Measurements from ENCODE around the gene PRR12.
A peak's percentile ranks its signal among the peaks of the same experiment; 100 is the strongest.

PRR12 gene

DNA sequence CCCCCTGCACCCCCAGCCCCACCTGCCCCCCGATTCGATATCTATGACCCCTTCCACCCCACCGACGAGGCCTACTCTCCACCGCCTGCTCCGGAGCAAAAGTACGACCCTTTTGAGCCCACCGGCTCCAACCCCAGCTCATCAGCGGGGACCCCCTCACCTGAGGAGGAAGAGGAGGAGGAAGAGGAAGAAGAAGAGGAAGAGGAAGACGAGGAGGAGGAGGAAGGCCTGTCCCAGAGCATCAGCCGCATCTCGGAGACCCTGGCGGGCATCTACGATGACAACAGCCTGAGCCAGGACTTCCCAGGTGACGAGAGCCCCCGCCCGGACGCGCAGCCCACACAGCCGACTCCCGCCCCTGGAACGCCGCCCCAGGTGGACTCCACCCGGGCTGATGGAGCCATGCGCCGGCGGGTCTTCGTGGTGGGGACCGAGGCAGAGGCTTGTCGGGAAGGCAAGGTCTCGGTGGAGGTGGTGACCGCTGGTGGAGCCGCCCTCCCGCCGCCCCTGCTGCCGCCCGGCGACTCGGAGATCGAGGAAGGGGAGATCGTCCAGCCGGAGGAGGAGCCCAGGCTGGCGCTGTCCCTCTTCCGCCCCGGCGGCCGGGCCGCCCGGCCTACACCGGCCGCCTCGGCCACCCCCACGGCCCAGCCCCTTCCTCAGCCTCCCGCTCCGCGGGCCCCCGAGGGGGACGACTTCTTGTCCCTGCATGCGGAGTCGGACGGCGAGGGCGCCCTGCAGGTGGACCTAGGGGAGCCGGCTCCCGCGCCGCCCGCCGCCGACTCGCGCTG is 60.2 kb downstream of the PRR12 start:
- DNase-seq, result no peak

DNA sequence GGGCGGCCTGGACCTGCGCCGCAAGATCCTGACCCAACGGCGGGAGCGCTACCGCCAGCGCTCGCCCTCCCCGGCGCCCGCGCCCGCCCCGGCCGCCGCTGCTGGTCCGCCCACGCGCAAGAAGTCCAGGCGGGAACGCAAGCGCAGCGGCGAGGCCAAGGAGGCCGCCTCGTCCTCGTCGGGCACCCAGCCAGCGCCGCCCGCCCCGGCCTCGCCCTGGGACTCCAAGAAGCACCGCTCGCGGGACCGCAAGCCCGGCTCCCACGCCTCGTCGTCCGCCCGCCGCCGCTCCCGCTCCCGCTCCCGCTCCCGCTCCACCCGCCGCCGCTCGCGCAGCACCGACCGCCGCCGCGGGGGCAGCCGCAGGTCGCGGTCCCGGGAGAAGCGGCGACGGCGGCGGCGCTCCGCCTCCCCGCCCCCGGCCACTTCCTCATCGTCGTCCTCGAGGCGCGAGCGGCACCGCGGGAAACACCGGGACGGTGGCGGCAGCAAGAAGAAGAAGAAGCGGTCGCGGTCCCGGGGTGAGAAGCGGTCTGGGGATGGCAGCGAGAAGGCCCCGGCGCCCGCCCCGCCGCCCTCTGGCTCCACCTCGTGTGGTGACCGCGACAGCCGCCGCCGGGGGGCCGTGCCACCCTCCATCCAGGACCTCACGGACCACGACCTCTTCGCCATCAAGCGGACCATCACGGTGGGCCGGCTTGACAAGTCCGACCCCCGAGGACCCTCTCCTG is 61.0 kb downstream of the PRR12 start:
- no peak for DNase-seq

DNA sequence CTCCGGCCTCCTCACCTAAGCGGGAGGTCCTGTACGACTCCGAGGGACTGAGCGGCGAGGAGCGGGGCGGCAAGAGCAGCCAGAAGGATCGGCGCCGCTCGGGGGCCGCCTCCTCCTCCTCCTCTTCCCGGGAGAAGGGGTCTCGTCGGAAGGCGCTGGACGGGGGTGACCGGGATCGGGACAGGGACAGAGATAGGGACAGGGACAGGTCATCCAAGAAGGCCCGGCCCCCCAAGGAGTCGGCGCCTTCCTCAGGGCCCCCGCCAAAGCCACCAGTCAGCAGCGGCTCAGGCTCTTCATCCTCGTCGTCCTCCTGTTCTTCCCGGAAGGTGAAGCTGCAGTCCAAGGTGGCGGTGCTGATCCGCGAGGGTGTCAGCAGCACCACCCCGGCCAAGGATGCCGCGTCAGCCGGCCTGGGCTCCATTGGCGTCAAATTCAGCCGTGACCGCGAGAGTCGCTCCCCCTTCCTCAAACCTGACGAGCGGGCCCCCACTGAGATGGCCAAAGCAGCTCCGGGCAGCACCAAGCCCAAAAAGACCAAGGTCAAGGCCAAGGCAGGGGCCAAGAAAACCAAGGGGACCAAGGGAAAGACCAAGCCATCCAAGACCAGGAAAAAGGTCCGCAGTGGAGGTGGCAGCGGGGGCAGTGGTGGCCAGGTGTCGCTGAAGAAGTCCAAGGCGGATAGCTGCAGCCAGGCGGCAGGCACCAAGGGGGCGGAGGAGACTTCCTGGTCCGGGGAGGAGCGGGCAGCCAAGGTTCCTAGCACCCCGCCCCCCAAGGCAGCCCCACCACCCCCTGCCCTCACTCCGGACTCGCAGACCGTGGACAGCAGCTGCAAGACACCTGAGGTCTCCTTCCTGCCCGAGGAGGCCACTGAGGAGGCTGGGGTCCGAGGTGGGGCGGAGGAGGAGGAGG is 61.8 kb downstream of the PRR12 start:
- no peak for DNase-seq

DNA sequence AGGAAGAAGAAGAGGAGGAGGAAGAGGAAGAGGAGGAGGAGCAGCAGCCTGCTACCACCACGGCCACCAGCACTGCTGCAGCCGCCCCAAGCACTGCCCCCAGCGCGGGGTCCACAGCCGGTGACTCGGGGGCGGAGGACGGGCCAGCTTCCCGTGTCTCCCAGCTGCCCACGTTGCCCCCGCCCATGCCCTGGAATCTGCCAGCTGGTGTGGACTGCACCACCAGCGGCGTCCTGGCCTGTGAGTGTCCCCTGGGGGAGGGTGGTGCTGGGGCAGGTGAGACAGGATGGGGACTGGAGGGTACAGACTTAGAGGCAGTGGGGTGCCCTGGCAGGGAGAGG is 62.5 kb downstream of the PRR12 start:
- no peak for DNase-seq

DNA sequence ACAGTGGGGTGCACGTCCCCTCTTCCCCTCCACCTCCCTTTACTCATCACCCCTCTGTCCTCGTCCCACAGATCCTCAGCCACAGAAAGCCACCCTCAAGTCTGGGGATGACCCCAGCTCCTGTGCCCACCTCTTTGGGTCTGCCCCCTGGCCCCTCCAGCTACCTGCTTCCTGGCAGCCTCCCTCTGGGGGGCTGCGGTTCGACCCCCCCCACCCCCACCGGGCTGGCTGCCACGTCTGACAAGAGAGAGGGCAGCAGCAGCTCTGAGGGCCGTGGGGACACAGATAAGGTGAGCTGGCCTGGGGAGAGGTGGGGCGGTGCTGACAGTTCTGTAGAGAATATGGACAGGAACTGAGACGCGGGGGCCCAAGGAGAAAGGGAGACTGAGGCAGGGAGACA is 63.6 kb downstream of the PRR12 start:
- no peak for DNase-seq

DNA sequence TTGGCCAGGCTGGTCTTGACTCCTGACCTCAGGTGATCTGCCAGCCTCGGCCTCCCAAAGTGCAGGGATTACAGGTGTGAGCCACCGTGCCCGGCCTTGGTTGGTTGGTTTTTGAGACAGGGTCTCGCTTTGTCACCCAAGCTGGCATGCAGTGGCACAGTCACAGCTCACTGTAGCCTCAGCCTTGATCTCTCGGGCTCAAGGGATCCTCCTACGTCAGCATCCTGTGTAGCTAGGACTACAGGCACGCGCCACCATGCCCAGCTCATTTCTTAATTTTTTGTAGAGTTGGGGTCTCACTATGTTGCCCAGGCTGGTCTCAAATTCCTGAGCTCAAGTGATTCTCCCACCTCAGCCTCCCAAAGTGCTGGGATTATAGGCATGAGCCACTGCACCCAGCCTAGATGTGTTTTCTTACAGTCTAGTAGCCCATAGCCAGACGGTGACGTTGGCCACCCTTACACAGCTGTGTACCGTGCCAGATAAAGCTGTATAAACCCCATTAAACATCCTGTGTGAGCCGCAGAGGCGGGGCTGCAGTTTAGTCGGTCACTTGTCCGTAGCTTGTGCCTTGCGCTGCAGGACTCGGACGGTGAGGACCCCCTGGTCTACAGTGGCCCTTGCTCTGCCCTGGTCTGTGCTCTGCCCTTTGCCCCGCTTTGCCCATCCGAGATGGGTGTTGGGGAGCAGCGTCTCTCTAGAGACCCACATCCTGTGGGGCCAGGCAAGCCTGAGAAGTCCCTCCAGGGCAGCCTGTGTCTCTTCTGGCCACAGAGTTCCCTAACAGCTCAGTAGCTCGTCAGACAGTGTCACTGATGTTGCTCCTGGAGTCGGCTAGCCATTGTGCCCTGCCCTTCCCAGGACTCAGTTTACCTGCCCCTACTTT is 64.8 kb downstream of the PRR12 start:
- no peak for DNase-seq

DNA sequence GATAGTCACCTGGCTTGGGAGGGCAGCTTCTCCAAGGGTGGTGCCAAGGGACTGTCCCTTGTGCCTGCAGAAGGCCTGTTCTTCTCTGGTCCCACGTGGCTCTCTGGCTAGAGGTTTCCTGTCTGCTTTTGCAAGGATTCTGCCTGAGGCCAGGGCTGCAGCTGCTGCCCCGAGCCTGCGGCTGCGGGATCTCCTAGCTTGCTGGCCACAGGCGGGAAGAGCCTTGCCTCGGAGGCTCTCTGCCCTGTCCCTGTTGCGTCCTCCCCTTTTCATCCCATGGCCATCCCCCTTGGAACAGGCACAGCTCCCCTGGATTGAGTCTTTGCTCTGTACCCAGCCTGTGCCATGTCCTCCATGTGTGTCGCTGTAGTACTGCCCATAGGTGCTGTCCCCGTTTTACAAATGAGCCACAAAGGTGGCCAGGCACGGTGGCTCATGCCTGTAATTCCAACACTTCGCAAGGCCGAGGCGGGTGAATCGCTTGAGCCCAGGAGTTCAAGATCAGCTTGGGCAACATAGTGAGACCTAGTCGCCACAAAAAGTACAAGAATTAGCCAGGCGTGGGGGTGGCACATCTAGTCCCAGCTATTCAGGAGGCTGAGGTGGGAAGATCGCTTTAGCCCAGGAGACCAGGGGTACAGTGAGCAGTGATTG is 65.6 kb downstream of the PRR12 start:
- no peak for DNase-seq

DNA sequence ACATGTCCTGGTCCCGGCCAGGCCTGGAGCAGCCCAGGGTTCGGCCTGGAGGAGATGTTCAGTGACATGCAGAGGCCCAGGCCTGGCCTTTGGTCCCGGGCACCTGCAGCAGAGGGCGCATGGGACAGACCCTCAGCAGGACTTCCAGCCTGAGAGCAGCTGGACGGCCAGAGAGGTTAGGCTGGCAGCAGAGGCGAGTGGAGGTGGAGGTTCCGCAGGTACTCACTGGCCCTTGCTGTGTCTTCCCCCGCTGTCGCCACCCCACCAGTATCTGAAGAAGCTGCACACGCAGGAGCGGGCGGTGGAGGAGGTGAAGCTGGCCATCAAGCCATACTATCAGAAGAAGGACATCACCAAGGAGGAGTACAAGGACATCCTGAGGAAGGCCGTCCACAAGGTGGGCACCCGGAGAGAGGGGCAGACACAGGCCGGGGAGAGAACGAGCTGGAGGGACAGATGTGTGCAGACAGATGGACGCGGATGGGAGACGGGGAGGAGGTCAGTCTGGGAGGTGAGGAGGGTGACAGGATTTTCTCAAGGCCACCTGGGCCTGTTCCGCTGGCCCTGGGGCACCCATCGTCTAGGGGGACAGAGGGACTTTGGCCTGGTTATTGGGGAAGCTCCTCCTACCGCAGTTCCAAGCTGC is 66.6 kb downstream of the PRR12 start:
- DNase-seq, result no peak

DNA sequence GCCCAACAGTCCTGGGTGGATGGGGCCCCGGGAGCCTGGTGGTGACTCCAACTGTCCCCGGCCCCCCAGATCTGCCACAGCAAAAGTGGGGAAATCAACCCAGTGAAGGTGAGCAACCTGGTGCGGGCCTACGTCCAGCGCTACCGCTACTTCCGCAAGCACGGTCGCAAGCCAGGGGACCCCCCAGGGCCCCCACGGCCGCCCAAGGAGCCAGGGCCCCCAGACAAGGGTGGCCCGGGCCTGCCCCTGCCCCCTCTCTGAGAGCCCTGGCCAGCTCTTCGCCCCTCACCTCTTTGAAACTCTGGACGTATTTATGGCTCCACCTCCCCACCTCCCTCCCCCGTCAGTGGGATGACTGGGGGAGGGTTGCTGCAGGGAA is 67.1 kb downstream of the PRR12 start:
- DNase-seq, result no peak

DNA sequence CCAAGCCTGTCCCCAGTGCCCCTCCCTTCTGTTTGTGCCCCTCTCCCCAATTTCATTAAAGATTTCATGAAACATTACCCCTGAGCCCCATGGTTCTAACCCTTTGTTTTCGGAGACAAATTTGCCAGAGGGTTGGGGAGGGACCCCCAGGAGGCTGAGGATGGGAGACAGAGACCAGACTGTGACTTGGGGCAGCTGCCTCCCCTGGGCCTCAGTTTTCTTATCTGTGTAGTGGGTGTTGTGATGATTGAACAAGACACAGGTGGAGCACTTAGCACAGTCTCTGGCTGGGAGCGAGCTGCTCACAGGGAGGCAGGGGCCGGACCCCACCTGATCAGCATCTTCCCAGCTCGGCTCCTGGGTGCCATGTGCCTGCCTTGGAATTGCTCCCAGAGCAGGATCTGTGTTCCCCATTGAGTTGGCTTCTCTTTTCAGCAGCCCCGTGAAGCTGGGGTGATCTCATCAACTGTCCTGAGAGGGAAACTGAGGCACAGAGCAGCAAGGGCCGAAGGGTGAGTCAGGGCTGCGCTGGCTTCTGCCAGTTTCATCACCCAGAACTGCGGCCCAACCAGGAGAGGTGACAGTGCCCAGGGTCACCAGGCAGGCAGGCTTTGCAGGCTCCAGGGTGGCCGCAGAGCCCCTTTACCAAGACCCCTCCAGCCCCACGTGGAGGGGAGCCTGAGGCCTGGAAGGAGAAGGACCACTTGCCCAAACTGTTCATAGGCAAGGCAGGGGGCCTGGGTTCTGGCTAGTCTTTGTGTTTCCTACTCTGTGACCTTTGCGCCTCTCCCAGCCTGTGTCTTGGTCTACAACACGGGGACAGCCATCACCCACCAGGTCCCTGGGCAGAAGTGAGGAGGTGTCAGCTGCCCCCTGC is 67.8 kb downstream of the PRR12 start:
- no peak for DNase-seq

DNA sequence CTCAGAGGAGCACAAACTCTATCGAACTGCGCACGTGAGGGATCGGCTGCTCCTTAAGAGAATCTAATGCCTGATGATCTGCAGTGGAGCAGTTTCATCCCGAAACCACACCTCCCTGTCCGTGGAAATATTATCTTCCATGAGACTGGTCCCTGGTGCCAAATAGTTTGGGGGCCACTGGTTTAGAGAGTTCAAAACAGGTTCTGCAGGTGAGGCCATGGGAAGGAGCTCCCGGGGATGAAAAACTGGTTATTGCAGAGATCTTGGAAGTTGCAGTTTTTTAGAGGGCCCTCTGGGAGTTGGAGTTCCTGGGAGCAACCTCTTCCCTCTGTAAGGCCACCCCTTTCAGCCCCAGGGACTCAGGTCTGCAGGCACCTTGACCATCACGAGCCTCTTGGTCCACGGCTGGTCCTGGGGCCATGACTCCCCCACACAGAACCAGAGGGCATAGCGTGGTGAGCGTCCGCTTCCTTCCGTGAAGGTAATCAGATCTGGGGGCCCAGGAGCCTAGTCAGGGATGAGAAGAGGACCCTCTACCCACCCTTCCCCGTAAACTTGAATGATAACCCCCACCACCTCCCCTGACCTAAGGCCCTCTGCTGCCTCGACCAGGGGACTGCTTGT is 69.5 kb downstream of the PRR12 start:
- DNase-seq, result no peak

DNA sequence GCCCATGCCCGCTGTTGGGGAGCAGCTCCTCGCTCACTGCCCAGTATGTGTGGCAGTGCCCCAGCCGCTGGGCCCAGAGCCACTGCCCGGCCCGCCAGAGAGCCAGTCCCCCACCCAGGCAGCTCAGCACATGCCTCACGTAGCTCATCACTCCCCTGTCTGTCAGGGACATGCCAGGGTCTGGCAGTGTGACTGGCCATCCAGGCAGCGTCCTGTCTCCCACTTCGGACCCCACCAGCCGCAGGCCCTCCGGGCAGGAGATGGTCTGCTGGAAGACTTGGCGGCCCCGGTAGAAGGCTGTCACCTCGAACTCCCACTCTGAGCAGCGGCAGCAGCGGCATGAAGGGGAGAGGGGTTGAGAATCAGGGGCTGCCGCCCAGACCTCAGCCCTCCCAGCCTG is 71.0 kb downstream of the PRR12 start:
- DNase-seq, result no peak

DNA sequence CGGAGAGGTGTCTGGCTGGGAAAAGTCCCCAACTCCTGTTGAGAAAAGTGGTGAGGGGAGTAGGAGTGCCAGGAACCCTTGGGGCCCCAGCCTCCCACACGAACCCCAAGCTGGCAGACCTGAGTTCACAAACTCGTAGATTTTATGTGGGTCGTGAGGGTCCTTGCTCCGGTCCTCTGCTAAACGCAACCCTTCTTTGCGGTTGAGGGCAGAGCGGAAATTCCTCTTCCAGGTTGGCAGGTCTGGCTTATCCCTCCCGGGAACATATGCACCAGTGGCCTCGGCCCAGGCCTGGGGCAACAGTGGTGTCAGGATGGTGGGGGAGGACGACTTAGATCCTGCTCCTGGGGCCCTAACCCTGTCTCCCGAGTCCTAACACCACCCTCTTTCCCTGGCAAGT is 72.2 kb downstream of the PRR12 start:
- no peak for DNase-seq

DNA sequence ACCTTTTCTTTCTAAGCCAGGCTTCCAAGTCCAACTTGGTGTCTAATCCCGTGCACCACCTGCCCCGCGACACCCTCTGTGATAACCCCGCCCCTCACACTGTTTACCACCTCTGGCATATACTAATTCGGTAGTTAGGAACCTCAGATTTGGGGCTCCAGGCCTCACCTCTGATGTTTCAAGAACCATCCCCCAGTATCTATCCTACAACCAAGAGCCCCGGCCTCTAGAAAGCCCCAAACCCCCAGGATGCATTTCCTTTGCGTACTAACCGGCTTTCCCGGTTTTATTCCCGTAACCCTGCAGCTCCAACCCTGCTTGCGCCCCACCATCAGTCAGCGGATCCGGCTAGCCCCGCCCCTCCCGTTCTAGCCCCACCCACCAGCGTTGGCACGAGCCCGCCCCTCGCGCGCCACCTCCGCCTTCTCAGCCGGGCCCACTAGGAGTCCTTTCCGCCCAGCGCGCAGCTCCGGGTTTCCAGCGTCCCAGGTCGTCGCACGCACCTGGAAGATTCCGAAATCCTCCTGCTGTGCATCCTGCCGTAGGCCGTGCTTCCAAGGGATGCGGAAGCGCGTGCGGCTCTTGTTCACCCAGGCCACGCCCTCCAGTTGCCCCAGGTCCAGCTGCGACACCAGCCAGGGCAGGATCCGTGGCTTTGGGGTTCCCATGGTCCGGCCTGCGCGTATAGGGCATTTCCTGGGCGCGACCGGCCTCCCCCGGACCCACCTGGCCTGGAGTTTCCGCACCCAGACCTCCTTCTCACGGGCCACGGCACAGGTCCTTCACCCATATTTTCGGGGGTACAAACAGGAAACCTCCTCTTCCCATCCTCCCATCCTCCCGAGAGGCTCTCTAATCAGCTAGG is 73.4 kb downstream of the PRR12 start:
- peak; percentile 97 for DNase-seq

DNA sequence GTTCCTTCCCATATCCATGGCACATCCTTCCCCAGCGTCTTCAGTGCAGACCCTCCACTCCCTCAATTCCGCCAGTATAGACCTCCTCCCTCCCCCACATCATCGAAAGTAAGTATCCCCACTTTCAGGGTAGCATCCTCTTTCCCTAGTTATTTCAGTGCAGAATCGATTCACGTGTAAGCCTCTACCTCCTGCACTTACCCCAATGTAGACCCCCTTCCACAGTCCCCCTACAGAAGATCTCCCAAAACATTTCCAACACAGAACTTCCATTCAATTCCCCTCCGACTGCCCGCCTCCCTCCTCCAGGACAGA is 74.0 kb downstream of the PRR12 start:
- no peak for DNase-seq

DNA sequence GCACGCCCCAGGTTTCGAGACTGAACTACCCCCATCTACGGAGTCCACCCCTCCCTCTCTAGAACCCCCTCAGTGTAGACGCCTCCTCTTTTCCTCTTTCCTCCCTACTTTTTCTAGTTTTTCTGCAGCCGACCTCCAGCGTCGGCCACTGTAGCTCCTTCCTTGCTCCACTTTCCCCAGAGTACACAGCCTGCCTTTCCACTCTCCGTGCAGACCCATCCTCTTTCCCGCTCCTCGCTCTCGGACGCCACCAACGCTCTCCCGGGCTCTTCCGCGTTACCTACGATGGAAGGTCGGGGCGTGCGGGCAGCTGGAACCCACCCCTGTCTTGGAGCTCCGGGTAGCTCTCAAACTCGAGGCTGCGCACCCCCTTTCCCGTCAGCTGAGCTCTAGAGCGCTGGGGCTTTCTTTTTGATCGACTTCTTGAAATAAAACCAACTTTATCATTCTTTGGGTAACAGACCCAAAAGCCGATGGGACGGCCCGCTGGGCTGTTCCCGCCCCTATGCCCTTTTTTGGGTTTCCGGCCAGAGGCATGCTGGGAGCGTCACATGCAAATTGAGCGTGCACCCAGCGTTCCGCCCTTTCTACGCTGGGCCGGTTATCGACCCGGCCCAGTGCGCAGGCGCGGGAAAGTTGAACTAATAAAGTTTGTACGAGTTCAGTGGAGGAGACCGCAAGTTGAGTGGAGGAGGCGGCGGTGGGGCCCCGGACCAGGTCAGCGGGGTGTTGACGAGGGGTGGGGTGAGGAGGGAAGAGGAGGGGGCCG is 74.6 kb downstream of the PRR12 start, which contains the start of the genes BCL2L12 and IRF3:
BCL2L12 (plus strand) TSS at position 583 of the 769 bp plus-strand sequence. CDS start 760 bp downstream, outside the sequence.
IRF3 (minus strand) TSS at position 507 of the 769 bp plus-strand sequence. CDS start 1,019 bp downstream, outside the sequence.
- DNase-seq, result peak; percentile 99

DNA sequence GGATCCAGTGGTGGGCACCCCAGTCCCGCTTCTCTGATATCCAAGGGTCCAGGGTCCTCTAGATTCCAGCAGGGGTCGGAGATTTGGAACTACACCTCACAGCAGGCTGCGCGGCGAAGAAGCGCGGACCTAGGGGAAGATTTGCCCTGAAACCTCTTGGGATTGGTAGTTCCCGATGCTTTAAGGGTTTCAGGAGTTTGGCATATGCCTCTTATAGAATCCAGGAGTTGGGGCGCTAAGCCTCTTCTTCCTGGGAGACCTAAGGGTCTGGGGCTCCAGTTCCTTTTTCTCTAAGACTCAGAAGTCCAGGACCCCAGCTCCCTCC is 75.1 kb downstream of the PRR12 start:
- no peak for DNase-seq

DNA sequence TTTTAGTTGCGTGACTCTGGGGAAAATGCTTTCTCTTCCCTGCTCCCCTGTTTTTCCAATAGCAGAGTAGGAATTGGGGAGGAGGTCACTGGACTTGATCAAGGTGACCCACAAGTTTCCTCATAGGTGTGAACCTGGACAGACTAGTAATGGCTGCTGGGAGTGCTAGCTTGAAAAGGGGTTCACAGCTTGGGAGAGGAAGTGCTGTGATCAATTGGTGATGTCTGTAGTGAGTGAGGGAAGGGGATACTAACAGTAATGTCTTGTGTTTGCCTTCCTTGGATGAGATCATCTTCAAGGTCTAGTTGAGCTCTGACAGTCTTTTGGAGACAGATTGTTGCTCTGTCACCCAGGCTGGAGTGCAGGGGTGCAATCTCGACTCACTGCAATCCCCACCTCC is 76.5 kb downstream of the PRR12 start:
- no peak for DNase-seq

Measured in stimulated activated CD8-positive, alpha-beta memory T cell treated with anti-CD3 and anti-CD28 coated beads, Interleukin-4, amount 100 ng/mL, for 48 hours (primary cell).